ENCODE results near the gene HMOX2. TPM values are rescaled to one million over a fixed set of nuclear protein-coding genes. Genes with fewer than 3 reads are reported as not detected.

HMOX2 gene
- total RNA-seq, 1 donor from 2014 or later = 125 TPM

DNA sequence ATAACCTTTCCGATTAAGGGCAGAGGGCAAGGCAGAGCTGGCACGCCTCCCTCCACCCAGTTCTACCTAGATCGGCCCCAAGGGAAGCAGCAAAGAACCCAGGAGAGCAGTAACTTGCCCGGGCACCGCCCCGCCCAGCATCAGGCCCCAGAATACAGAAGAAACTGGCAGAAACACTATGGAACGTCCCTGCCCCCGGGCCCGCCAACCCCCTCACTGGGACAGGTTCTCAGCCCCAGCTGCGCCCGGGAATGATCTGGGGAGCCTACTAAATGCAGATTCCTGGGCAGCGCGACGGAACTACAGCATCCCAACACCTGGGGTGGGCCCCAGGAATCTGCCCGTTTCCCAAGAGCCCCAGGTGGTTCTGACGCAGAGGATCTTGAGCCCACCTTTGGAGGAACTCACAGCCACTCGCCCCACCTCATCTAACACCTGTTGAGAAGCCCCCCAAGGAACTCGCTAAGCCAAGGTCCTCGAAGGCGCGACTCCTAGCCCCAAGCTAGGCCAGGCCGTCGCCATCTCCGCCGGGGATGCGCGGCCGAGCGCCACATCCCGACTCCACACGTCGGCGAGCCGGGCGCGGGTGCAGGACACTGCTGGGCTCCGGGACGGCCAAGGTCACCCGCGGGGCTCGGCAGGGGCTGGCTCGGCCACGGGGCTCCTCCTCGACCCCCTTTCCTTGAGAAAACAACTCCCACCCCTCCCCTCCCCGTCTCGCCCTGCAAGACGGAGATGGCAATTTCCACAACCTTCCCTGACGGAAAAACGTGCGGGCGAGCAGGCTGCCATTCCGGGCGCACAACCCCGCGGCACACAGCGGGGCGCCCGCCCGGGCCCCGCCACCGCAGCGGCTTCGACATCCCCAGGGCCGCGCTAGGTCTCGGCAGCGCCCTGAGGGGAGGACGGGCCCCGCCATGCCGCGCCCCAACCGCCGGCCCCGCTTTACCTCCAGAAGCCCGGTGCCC, 61.5 kb downstream of the HMOX2 start:
- ATAC-seq (ENCODE audit: poor library complexity) (peak; percentile 54), DNase-seq (peak; percentile 54)
- intact Hi-C loops (cut with DNase I) = no loop called here

DNA sequence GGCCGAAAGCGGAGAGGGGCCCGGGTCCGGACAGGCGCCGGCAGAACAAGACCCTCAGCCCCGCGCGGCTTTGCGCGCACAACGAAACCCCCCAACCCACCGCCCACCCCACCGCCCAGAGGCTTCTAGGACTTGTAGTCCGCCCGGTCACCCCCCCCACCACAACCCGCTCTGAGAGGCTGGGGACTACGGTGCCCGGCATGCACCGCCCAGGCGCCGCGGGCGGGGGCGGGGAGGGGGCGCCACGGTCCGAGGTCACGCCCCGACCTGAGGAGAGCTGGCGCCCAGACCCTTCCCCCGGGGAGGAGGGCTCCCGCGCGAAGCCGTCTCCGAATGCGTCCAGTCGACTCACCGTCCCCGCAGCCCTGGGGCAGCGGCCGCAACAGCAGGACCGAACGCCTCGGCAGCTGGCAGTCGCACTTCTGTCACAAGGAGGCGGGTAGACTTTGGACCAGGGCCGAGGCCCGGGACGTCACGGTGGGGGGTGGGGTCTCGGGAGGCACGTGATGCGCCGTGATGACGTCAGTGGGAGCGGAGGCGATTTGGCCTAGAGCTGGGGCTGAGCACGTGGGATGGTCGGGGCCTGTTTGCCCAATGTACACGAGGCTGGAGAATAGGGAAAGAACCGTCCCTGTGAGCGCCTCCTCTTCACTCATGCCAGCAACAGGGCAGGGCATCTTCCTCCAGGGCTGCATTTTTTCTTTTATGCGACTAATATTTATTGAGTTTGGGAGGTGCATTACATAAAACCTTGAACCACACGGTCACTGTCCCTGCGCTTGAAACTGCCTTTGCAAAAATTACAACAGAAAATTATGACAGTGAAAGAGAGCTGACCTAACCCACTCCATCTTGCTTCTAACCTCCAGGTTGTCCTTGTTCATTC, 62.4 kb downstream of the HMOX2 start, which contains the start of gene CDIP1:
Gene CDIP1, minus strand, starts transcription at position 424 of the 886 bp plus-strand sequence. CDS start 24,643 bp downstream, outside the sequence.
- intact Hi-C loops (cut with DNase I) = no loop called here
- peak; percentile 98 for DNase-seq
- peak; percentile 97 for ATAC-seq (ENCODE audit: poor library complexity)

DNA sequence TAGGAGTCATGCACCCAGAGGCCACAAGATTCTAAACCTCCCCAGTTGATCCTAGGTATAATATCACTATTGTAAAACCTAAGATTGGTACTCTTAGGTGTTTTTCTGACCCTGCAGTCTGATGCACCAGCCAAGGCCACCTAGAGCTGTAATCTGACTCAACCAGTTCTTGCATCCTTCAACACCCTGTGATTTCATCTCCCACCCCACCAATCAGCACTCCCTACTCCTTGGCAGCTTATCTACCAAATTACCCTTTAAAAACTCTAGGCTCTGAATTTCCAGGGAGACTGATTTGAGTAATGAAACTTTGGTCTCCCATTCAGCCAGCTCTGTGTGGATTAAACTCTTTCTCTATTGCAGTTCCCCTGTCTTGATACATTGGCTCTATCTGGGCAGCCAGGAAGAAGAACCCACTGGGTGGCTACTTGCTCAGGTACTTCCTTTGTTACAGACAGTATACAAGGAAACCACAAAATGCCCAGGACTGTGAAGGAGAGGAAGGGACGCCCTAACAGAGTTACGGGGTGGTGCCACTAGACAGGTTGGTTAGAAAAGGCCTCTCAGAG, 63.6 kb downstream of the HMOX2 start:
- intact Hi-C loops (cut with DNase I) = loop anchor here (5.0 kb wide), 1 partner anchor 32 kb away; no protein-coding TSS in a partner anchor
- ATAC-seq (ENCODE audit: poor library complexity) (no peak), DNase-seq (no peak)

DNA sequence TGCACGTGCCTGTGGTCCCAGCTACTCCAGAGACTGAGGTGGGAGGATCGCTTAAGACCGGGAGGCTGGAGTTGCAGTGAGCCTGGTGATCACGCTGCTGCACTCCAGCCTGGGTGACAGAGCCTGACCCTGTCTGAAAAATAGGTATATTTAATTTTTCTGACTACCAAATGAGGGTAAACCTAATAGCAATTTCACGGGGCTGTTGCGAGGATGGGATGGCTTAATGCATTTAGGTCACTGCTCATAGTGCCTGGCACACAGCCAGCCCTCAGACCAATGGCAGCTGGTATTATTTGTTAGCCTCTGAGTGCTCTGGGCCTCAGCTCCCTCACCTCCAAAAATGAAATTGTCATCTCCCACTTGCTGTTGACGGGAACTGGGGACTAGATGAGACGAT, 68.3 kb downstream of the HMOX2 start:
- DNase-seq (no peak), ATAC-seq (ENCODE audit: poor library complexity) (no peak)
- intact Hi-C loops (cut with DNase I) = loop anchor here (5.0 kb wide), 1 partner anchor 37 kb away; no protein-coding TSS in a partner anchor

DNA sequence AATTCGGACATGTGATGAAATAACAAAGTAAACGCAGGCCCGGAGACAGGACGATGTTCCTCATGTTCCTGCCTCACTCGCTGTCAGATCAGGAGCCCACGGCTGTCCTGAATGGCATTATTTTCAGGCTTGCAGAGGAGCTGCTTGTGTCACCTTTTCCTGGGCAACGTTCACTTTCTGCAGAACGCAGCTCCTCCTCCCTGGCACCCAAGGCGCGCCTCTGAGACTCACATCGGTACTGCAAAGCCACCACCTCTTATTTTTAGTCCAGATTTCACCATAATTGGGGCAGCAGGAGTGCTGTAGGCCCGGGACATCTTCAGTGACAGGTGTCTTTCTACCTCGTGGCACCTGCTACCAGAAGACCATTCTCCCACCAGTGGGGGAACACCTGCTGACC, 71.9 kb downstream of the HMOX2 start:
- DNase-seq = no peak
- intact Hi-C loops (cut with DNase I) = no loop called here
- ATAC-seq (ENCODE audit: poor library complexity) = no peak

DNA sequence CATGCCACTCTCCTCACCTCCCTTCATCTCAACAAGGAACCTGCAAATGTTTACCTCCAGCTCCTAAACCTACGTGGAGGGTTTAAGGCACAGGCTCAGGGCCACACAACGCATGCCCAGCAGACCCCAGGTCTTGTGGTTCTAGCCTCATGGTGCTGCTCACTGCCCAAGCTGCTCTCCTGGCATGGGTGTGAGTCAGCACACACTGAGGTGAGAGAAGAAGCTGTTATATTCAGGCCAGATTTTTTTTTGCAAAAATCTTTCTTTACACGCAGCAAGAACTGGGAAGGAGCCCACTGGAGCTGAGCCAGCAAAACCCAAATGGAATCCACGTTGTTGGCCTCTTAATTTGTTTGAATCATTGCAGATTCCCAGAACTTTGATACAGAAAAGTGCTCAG, 74.4 kb downstream of the HMOX2 start:
- intact Hi-C loops (cut with DNase I) = no loop called here

DNA sequence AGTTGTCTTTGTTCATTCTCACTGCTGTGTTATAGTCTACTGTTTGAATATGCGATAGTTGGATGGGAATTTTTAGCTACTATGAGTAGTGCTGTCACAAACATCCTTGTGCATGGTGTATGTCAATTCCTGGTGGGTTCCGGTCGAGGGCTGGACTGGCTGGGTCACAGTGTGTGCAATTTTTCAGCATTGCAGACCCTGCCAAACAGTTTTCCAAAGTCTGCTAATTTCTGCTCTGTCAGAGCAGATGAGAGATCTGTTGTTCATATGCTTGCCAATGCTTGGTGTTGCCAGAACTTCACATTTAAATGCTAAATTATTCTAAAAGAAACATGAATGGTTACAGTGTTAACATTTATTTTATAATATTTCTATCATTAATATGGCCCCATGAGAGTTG, 76.3 kb downstream of the HMOX2 start:
- no peak for ATAC-seq (ENCODE audit: poor library complexity)
- no peak for DNase-seq
- intact Hi-C loops (cut with DNase I) = no loop called here

More for the DNA sequence above, 74.4 kb downstream of the HMOX2 start:
- ATAC-seq (ENCODE audit: poor library complexity) = no peak
- DNase-seq = no peak

DNA sequence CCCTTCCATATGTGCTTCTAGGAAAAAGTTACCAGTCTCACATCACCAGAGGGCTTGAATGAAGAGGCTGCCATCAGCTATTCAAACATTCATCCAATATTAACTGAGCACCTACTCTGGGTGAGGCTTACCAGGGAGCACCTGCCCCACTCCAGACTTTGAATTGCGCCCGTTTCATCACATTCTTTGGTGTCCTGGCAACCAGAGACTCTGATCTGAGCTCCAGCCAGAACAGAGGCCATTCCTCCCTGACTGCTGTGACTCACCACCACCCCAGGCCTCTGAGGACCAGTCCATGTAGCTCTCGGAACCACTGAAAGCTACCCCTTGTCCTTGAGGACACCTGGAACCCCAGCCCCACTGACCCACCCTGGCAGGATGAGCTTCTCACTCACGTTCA, 79.9 kb downstream of the HMOX2 start, which contains the start of gene C16orf96:
Gene C16orf96, plus strand, starts transcription at position 229 of the 400 bp plus-strand sequence. Its CDS starts 150 bp downstream, at position 379.
- intact Hi-C loops (cut with DNase I) = no loop called here
- ATAC-seq (ENCODE audit: poor library complexity) (no peak), DNase-seq (no peak)

DNA sequence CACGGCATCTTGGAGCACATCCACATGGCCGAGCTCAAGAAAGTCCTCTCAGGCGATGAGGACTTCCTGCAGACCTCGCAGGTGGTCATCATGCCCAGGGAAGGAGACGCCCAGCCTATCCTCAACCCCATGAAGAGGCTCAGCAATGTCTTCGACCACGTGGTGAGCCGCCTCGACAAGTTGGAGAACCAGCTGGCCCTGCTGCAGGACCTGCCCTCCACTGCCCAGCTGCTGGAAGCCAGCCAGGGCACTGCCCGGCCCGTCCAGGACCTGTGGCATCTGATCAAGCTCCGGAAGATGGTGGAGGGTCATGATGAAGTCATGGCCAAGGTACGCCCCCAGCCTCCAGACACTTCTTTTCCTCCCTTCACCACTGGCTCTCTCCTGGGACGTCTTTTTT, 80.4 kb downstream of the HMOX2 start:
- ATAC-seq (ENCODE audit: poor library complexity) (no peak), DNase-seq (peak; percentile 36)
- intact Hi-C loops (cut with DNase I) = no loop called here

DNA sequence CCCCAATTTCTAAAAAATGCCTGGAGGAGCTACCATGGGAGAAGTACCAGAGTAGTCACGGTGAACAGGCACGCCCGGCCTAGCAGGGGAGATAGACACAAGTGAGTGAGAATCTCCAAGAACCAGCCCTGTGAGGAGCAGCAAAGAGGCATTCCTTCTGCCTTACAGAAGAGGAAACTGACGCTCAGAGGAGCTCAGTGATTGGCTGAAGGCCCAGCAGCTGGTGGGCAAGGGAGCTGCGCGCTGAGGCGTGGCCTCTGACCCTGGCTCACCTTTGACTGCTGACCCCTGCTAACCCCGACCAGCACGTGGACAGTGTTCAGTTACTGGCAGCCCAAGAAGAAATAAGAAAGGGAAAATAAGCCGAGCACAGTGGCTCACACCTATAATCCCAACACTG, 81.8 kb downstream of the HMOX2 start:
- DNase-seq (no peak), ATAC-seq (ENCODE audit: poor library complexity) (no peak)
- intact Hi-C loops (cut with DNase I) = no loop called here

Other genes with a start within 250 kb of the HMOX2 start
- gene SRL, start 234.3 kb upstream of the HMOX2 start, total RNA-seq = 350 TPM
- gene TFAP4, start 203.4 kb upstream of the HMOX2 start, total RNA-seq = 4.0 TPM
- gene GLIS2, start 160.3 kb upstream of the HMOX2 start, total RNA-seq = 14.6 TPM
- gene PAM16, start 125.1 kb upstream of the HMOX2 start, total RNA-seq = 74.0 TPM
- 5.7 TPM for gene VASN, start 104.5 kb upstream of the HMOX2 start, total RNA-seq
- 11.6 TPM for gene CORO7, start 59.8 kb upstream of the HMOX2 start, total RNA-seq
- 76.8 TPM for gene DNAJA3, start 50.5 kb upstream of the HMOX2 start, total RNA-seq
- gene NMRAL1, start 1.8 kb upstream of the HMOX2 start, total RNA-seq = 24.9 TPM
- 45.2 TPM for gene CDIP1, start 62.4 kb downstream of the HMOX2 start, total RNA-seq
- 0.11 TPM for gene C16orf96, start 79.9 kb downstream of the HMOX2 start, total RNA-seq
- gene UBALD1, start 138.5 kb downstream of the HMOX2 start, total RNA-seq = 27.5 TPM
- 27.9 TPM for gene MGRN1, start 148.4 kb downstream of the HMOX2 start, total RNA-seq
- 52.8 TPM for gene NUDT16L1, start 217.2 kb downstream of the HMOX2 start, total RNA-seq